ENCODE measurements around the gene CD4.

DNA sequence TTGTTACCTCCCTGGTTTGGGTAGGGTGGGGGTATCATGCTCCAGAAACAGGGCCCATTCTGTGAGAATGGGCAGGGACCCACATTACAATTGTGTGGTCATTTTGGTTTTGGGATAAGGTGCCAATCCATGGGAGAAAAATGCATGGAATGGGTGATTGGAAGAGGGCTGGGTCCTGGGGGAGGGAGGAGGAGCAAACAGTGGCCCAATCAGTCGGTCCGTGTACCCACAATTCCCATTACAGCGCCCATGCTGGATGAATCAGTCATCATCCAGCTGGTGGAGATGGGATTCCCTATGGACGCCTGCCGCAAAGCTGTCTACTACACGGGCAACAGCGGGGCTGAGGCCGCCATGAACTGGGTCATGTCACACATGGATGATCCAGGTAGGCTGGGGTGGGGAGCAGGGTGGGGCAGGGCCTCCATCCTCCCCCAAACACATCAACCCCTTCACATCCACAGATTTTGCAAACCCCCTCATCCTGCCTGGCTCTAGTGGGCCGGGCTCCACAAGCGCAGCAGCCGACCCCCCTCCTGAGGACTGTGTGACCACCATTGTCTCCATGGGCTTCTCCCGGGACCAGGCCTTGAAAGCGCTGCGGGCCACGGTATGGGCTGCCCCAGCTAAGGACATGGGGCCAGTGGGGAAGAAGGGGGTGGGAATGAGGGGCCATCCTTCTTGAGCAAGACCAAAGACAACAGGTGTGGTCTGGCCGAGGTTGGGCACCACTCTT, 74.4 kb downstream of the CD4 start:
- TF ChIP-seq, protein P1, sequence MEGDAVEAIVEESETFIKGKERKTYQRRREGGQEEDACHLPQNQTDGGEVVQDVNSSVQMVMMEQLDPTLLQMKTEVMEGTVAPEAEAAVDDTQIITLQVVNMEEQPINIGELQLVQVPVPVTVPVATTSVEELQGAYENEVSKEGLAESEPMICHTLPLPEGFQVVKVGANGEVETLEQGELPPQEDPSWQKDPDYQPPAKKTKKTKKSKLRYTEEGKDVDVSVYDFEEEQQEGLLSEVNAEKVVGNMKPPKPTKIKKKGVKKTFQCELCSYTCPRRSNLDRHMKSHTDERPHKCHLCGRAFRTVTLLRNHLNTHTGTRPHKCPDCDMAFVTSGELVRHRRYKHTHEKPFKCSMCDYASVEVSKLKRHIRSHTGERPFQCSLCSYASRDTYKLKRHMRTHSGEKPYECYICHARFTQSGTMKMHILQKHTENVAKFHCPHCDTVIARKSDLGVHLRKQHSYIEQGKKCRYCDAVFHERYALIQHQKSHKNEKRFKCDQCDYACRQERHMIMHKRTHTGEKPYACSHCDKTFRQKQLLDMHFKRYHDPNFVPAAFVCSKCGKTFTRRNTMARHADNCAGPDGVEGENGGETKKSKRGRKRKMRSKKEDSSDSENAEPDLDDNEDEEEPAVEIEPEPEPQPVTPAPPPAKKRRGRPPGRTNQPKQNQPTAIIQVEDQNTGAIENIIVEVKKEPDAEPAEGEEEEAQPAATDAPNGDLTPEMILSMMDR (IDR thresholded peaks at IDR 0.05) = no peak
- no peak for TF ChIP-seq POLR2A (IDR thresholded peaks at IDR 0.05)

Data from adrenal gland (tissue), 5 donors.